Measurements from ENCODE around the gene GRM1.

DNA sequence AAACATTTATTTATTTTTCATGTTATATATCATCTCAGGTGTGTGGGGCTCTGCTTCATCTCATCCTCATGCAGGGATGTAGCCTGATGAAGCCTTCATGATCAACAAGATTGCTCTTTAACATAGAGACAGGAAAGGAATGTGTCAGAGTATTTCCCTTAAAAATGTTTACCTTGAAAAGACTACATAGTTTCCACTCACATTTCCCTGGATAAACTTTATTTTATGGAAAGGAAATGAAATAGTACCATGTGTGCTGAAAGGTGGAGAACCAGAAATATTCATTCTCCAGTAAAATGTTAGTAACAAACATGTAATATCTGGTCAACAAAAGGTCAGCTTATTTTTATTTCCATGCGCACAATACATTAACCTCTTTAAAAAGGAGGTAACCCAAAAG, 155.8 kb downstream of the GRM1 start:
- TF ChIP-seq CTCF (conservative IDR thresholded peaks at IDR 0.05 in 1 of 2, IDR thresholded peaks at IDR 0.05 in 1 of 2; ENCODE audit: extremely low read depth in 1 of 2, insufficient read depth in 1 of 2, low read depth in 1 of 2, low read length in 2 of 2): no peak
- no peak for TF ChIP-seq EZH2 (IDR thresholded peaks at IDR 0.05; ENCODE audit: borderline replicate concordance, low read length)
